Stimulated activated CD8-positive, alpha-beta memory T cell treated with anti-CD3 and anti-CD28 coated beads, Interleukin-12 subunit alpha, Interleukin-12 subunit beta, amount 100 ng/mL, for 4 hours (primary cell): Measurements from ENCODE around the gene DPEP2.
"Not testable (repeated sequence)": the region's sequence is repeated elsewhere in the genome, so short reads cannot be mapped to it uniquely, and the experiment has no call there.

Experiments used
- DNase-seq: peaks from one replicate; pipeline ENCODE4 v3.0.0-alpha.2; 2020; ENCODE audit warnings: low read depth

The DPEP2 gene

GRCh38 chr16:67954421-67955196 lies 44.7 kb downstream of the DPEP2 start:
- no peak for DNase-seq

- no peak for DNase-seq
Observed at GRCh38 chr16:67953641-67954375, 45.5 kb downstream of the DPEP2 start.

GRCh38 chr16:67951485-67951884 lies 47.8 kb downstream of the DPEP2 start:
- no peak for DNase-seq

- DNase-seq = no peak
Observed at GRCh38 chr16:67950335-67950843, 48.9 kb downstream of the DPEP2 start.

- DNase-seq = no peak
Observed at GRCh38 chr16:67949645-67950044, 49.6 kb downstream of the DPEP2 start.

- DNase-seq = no peak
Observed at GRCh38 chr16:67948015-67948414, 51.3 kb downstream of the DPEP2 start.

- no peak for DNase-seq
Observed at GRCh38 chr16:67946966-67947558, 52.2 kb downstream of the DPEP2 start.

GRCh38 chr16:67946128-67946569 lies 53.1 kb downstream of the DPEP2 start:
- DNase-seq = no peak

- DNase-seq = no peak
Observed at GRCh38 chr16:67945392-67945933, 53.8 kb downstream of the DPEP2 start.

GRCh38 chr16:67944690-67945391 lies 54.4 kb downstream of the DPEP2 start:
- no peak for DNase-seq

GRCh38 chr16:67943619-67944504 lies 55.4 kb downstream of the DPEP2 start, which contains the start of gene LCAT:
Gene LCAT (minus strand): TSS chr16:67944120. CDS start chr16:67944101, 19 bp downstream.
- no peak for DNase-seq

GRCh38 chr16:67943256-67943618 lies 56.0 kb downstream of the DPEP2 start:
- DNase-seq = no peak

GRCh38 chr16:67942510-67943255 lies 56.6 kb downstream of the DPEP2 start:
- no peak for DNase-seq

GRCh38 chr16:67942200-67942509 lies 57.1 kb downstream of the DPEP2 start:
- DNase-seq = no peak

GRCh38 chr16:67941469-67942199 lies 57.6 kb downstream of the DPEP2 start:
- DNase-seq = no peak

- no peak for DNase-seq
Observed at GRCh38 chr16:67940446-67941089, 58.7 kb downstream of the DPEP2 start.

- no peak for DNase-seq
Observed at GRCh38 chr16:67939507-67940445, 59.5 kb downstream of the DPEP2 start.

GRCh38 chr16:67937713-67938112 lies 61.6 kb downstream of the DPEP2 start:
- DNase-seq = not testable (repeated sequence)
